NCI-H526 treated with DMSO at 0.1 percent for 48 hours (cell line): ENCODE measurements around the gene PRSS12.
"Not testable (repeated sequence)": the region's sequence is repeated elsewhere in the genome, so short reads cannot be mapped to it uniquely, and the experiment has no call there.

Experiments used
- DNase-seq: peaks from one replicate; lab custom pipeline; 2025; lab: John Stamatoyannopoulos, UW

Gene PRSS12

DNA sequence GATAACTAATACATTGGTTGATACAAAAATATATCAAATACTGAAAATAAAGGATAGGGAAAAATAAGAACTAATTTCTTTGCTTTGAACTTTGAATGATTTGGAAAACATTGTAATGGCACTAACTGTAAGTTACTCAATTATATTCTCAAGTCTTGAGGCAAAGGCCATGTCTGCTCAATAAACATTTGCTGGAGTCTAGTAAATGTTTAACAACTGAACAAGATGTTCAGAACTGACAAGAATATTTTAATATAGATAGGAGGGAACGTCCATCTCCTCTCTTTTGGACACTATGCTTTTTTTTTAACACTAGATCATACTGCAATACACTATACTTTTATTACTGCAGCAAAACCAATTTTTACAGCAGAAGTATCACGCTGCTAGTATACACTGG lies 76.2 kb downstream of the PRSS12 start:
- no peak for DNase-seq

DNA sequence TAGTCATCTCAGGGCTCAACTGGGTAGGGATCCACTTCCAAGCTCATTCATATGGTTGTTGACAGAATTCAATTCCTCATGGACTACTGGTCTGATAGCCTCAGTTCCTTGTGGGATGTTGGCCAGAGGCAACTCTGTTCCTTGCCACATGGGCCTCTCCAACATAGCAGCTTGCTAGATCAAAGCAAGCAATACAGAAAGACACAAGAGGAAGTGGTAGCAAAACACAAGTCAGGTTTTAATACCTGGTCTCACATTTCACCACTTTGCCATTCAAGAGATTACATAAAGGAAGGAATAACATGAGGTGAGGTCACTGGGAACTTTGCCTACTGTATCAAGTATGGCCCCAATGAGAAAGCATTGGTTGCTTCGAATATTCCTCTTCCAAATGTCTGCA lies 79.2 kb downstream of the PRSS12 start:
- no peak for DNase-seq

DNA sequence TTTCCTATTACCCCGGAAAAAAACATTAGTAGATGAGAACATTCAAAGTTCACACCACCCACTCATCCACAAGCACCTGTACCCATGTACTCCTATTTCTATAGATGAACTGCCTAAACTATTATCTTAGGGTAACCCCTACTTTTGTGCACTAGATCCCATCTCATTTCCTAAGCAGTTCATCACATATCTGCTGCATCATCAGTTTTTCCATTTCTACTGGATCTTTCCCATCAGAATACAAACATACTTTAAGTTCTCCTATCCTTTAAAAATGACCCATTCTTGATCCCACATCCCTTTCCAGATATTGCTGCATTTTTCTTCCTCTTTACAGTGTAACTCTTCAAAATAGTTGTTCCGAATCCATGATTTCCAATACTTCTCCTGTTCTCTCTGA lies 81.0 kb downstream of the PRSS12 start:
- DNase-seq, result no peak

DNA sequence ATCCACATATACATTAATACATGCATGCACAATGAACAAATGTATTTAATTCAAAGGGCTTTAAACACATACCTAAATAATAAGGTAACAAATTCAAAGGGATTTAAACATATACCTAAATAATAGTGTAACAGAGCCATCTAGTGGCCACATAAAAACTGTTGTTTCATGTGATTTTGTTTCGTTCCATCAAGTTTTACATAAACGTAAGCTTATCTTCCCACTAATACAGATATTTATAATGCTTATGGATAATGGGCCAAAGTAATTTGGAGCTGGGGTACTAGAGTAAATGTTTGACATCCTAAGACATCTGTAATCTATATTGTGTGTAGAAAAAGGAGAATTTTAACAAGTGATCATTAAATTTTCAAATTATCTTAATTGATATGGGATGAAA lies 82.3 kb downstream of the PRSS12 start:
- peak; percentile 35 for DNase-seq

GRCh38 chr4:118268780-118269179 lies 84.0 kb downstream of the PRSS12 start:
- DNase-seq, result no peak

DNA sequence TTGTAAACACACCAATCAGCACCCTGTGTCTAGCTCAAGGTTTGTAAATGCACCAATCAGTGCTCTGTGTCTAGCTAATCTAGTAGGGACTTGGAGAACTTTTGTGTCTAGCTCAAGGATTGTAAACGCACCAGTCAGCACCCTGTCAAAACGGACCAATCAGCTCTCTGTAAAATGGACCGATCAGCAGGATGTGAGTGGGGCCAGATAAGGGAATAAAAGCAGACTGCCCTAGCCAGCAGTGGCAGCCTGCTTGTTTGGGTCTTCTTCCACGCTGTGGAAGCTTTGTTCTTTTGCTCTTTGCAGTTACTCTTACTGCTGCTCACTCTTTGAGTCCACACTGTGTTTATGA lies 86.7 kb downstream of the PRSS12 start:
- DNase-seq, result not testable (repeated sequence)

GRCh38 chr4:118265312-118266144 lies 87.3 kb downstream of the PRSS12 start:
- no peak for DNase-seq

GRCh38 chr4:118264096-118264495 lies 88.7 kb downstream of the PRSS12 start:
- DNase-seq, result no peak

- DNase-seq, result no peak
These were observed 92.5 kb downstream of the PRSS12 start for GRCh38 chr4:118260309-118260708.

DNA sequence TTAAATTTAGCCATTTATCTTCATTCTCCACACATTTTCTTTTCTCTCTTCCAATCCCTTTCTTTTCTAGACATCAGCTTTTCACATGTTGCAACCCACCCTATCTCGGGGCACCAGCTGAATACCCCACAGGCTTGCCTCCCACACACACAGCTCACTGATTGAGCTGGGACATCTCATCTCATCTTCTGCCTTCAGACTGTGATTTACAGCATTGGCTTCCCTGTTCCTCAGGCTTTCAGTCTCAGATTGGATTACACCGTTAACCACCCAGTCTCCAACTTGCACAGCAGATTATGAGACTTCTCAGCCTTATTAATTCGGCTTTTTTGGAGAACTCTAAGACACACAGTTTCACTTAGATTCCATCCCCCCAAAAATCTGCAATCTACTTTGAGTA lies 93.7 kb downstream of the PRSS12 start:
- no peak for DNase-seq

- no peak for DNase-seq
These were observed 98.4 kb downstream of the PRSS12 start for GRCh38 chr4:118254368-118254767.

DNA sequence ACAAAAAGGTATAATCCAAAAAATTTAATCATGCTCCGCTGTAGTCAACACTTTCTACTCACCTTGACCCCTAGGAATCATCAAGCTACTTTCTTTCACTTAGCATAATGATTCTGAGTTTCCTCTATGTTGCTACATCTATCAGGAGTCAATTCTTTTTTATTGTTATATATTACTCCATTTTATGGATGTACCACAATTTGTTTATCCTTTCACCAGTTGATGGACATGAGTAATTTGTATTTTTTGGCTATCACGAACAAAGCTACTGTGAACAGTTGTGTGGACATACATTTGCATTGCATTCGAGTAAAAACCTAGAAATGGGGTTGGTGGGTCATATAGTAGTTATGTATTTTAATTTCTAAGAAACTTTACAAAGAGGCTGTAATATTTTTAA lies 102.9 kb downstream of the PRSS12 start:
- DNase-seq, result no peak

- no peak for DNase-seq
These were observed 115.3 kb downstream of the PRSS12 start for GRCh38 chr4:118237531-118237930.

DNA sequence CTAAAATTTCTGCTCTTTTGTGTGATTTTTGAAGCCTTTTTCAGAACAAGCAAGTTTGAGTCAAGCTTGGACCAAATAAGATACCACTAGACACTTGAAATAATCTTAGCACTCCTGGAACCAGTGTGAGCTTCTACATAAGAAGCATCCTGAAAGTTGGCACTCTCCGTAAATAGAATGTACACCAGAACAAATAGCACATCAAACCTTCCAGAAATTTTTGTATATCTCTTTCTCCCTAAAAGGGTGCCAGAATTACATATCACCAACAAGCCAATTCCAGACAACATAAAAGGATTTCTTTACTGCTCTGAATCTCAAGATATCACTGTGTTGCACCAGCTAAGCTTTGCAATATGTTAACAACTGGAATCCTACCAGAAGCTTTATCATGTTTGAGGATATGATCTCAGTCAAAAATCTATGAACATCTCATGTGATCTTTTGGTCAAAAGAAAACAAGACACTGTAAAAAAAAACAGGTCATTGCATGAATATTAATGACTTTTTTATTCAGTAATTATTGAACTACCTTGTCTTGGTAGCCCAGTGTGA lies 117.2 kb downstream of the PRSS12 start:
- DNase-seq, result no peak
